NT2/D1 (cell line): Measurements from ENCODE around the gene S1PR1.

Experiments
- DNase-seq: peaks from one replicate; pipeline ENCODE4 v3.0.0-alpha.2; 2011; ENCODE audit warnings: low read depth, low spot score
- H3K27me3 ChIP-seq: 2 replicates; pipeline ENCODE4 v1.6.0; 2011; ENCODE audit warnings: mild to moderate bottlenecking; ENCODE audit not compliant: insufficient read length, insufficient read depth
- H3K36me3 ChIP-seq: 2 replicates; pipeline ENCODE4 v1.6.1; 2011; ENCODE audit warnings: mild to moderate bottlenecking, low read length, mixed read lengths; ENCODE audit not compliant: insufficient read depth, insufficient read length
- H3K4me1 ChIP-seq: 2 replicates; pipeline ENCODE4 v1.5.1; 2011; ENCODE audit not compliant: insufficient read depth, insufficient read length
- H3K4me3 ChIP-seq: 2 replicates; pipeline ENCODE4 v1.5.1; 2011; ENCODE audit warnings: low read depth; ENCODE audit not compliant: insufficient read length
- H3K9ac ChIP-seq: 2 replicates; pipeline ENCODE4 v1.6.0; 2011; ENCODE audit warnings: low read depth; ENCODE audit not compliant: insufficient read length
- H3K9me3 ChIP-seq: 2 replicates; pipeline ENCODE4 v1.5.1; 2011; ENCODE audit warnings: mild to moderate bottlenecking, low read length; ENCODE audit not compliant: insufficient read depth
- SUZ12 ChIP-seq: IDR thresholded peaks from 2 replicates; pipeline ENCODE4 v1.6.1; 2011; ENCODE audit not compliant: insufficient read length, insufficient read depth; ENCODE audit errors: extremely low read depth
- YY1 ChIP-seq: IDR thresholded peaks from 2 replicates; pipeline ENCODE4 v1.6.1; 2011; ENCODE audit not compliant: insufficient read length, insufficient read depth
- ZNF274 ChIP-seq: IDR thresholded peaks from 2 replicates; pipeline ENCODE4 v1.6.1; 2011; ENCODE audit warnings: mild to moderate bottlenecking, low read depth, low read length

S1PR1 gene

GRCh38 chr1:101242324-101243050 lies 5.7 kb downstream of the S1PR1 start:
- Histone ChIP-seq H3K36me3 (peaks cover 22% of the 10 kb centered on the region), H3K27me3 (peaks cover 7% of the 10 kb centered on the region), H3K4me3 (no peak overlapping the region), H3K9ac (no peak overlapping the region), H3K4me1 (no peaks in the 10 kb centered on the region), H3K9me3 (no peaks in the 10 kb centered on the region)
- no peak for DNase-seq
- TF ChIP-seq YY1 (no peak), SUZ12 (no peak), ZNF274 (no peak)

- Histone ChIP-seq H3K4me3 (no peak overlapping the region), H3K4me1 (no peaks in the 10 kb centered on the region), H3K9ac (no peak overlapping the region), H3K27me3 (no peaks in the 10 kb centered on the region), H3K9me3 (no peaks in the 10 kb centered on the region), H3K36me3 (peaks cover 21% of the 10 kb centered on the region)
- no peak for TF ChIP-seq SUZ12
- TF ChIP-seq YY1, result no peak
- no peak for TF ChIP-seq ZNF274
- no peak for DNase-seq
These were observed 6.9 kb downstream of the S1PR1 start for GRCh38 chr1:101243751-101244150.

- no peaks in the 10 kb centered on the region for H3K4me1 ChIP-seq
- TF ChIP-seq ZNF274 (no peak), SUZ12 (no peak), YY1 (no peak)
- no peak for DNase-seq
- no peaks in the 10 kb centered on the region for H3K9me3 ChIP-seq
- no peak overlapping the region for H3K9ac ChIP-seq
- peaks cover 10% of the 10 kb centered on the region for H3K36me3 ChIP-seq
- H3K4me3 ChIP-seq, result no peak overlapping the region
- H3K27me3 ChIP-seq, result no peaks in the 10 kb centered on the region
These were observed 8.0 kb downstream of the S1PR1 start for GRCh38 chr1:101244842-101245241.

- H3K4me3 ChIP-seq, result no peak overlapping the region
- no peak overlapping the region for H3K9ac ChIP-seq
- H3K27me3 ChIP-seq, result no peaks in the 10 kb centered on the region
- peaks cover 5% of the 10 kb centered on the region for H3K36me3 ChIP-seq
- H3K4me1 ChIP-seq, result no peaks in the 10 kb centered on the region
- TF ChIP-seq SUZ12 (no peak), YY1 (no peak), ZNF274 (no peak)
- H3K9me3 ChIP-seq, result no peaks in the 10 kb centered on the region
- DNase-seq, result no peak
These were observed 8.6 kb downstream of the S1PR1 start for GRCh38 chr1:101245246-101245927.

GRCh38 chr1:101247404-101248287 lies 10.8 kb downstream of the S1PR1 start:
- H3K9ac ChIP-seq, result no peak overlapping the region
- H3K4me1 ChIP-seq, result no peaks in the 10 kb centered on the region
- H3K4me3 ChIP-seq, result no peak overlapping the region
- no peak for DNase-seq
- H3K9me3 ChIP-seq, result no peaks in the 10 kb centered on the region
- TF ChIP-seq YY1 (no peak), ZNF274 (no peak), SUZ12 (no peak)
- H3K36me3 ChIP-seq, result no peaks in the 10 kb centered on the region
- H3K27me3 ChIP-seq, result no peaks in the 10 kb centered on the region

- no peaks in the 10 kb centered on the region for H3K36me3 ChIP-seq
- H3K9me3 ChIP-seq, result no peaks in the 10 kb centered on the region
- H3K9ac ChIP-seq, result no peak overlapping the region
- TF ChIP-seq ZNF274 (no peak), SUZ12 (no peak), YY1 (no peak)
- DNase-seq, result no peak
- no peaks in the 10 kb centered on the region for H3K27me3 ChIP-seq
- H3K4me1 ChIP-seq, result no peaks in the 10 kb centered on the region
- no peak overlapping the region for H3K4me3 ChIP-seq
These were observed 13.4 kb downstream of the S1PR1 start for GRCh38 chr1:101250222-101250621.
